GM19324 (cell line): ENCODE measurements around the gene KRT16.
"Not testable (repeated sequence)": the region's sequence is repeated elsewhere in the genome, so short reads cannot be mapped to it uniquely, and the experiment has no call there.

ENCODE experiments used
- ATAC-seq: cut with Tn5 transposase; IDR thresholded peaks from one replicate; pipeline ENCODE4 v1.9.1; 2021; ENCODE audit warnings: mild to moderate bottlenecking, moderate library complexity; ENCODE audit not compliant: unreplicated experiment, low FRiP score

Gene KRT16

GRCh38 chr17:41612376-41613160, at the start of gene KRT16:
Gene KRT16 (minus strand): TSS chr17:41612767. CDS start chr17:41612688, 79 bp downstream.
- ATAC-seq: not testable (repeated sequence)

- ATAC-seq: no peak
Observed at GRCh38 chr17:41660221-41660711, 47.7 kb upstream of the KRT16 start.

- ATAC-seq: no peak
Observed at GRCh38 chr17:41659427-41660212, 47.1 kb upstream of the KRT16 start.

GRCh38 chr17:41658846-41659245, 46.3 kb upstream of the KRT16 start:
- ATAC-seq: no peak

- no peak for ATAC-seq
Observed at GRCh38 chr17:41657936-41658335, 45.4 kb upstream of the KRT16 start.

GRCh38 chr17:41657176-41657754, 44.7 kb upstream of the KRT16 start:
- ATAC-seq: no peak

GRCh38 chr17:41656249-41657023, 43.9 kb upstream of the KRT16 start:
- ATAC-seq: no peak

- ATAC-seq: no peak
Observed at GRCh38 chr17:41655611-41656111, 43.1 kb upstream of the KRT16 start.

- no peak for ATAC-seq
Observed at GRCh38 chr17:41654678-41655607, 42.4 kb upstream of the KRT16 start.

- ATAC-seq: no peak
Observed at GRCh38 chr17:41653892-41654677, 41.5 kb upstream of the KRT16 start.

GRCh38 chr17:41653421-41653820, 40.9 kb upstream of the KRT16 start:
- no peak for ATAC-seq

GRCh38 chr17:41652461-41652970, 39.9 kb upstream of the KRT16 start:
- ATAC-seq: no peak

- ATAC-seq: no peak
Observed at GRCh38 chr17:41651625-41652460, 39.3 kb upstream of the KRT16 start.

- no peak for ATAC-seq
Observed at GRCh38 chr17:41650794-41651624, 38.4 kb upstream of the KRT16 start.

GRCh38 chr17:41649923-41650519, 37.5 kb upstream of the KRT16 start:
- ATAC-seq: no peak
